Measurements from ENCODE around the gene RBM17.

The RBM17 gene

DNA sequence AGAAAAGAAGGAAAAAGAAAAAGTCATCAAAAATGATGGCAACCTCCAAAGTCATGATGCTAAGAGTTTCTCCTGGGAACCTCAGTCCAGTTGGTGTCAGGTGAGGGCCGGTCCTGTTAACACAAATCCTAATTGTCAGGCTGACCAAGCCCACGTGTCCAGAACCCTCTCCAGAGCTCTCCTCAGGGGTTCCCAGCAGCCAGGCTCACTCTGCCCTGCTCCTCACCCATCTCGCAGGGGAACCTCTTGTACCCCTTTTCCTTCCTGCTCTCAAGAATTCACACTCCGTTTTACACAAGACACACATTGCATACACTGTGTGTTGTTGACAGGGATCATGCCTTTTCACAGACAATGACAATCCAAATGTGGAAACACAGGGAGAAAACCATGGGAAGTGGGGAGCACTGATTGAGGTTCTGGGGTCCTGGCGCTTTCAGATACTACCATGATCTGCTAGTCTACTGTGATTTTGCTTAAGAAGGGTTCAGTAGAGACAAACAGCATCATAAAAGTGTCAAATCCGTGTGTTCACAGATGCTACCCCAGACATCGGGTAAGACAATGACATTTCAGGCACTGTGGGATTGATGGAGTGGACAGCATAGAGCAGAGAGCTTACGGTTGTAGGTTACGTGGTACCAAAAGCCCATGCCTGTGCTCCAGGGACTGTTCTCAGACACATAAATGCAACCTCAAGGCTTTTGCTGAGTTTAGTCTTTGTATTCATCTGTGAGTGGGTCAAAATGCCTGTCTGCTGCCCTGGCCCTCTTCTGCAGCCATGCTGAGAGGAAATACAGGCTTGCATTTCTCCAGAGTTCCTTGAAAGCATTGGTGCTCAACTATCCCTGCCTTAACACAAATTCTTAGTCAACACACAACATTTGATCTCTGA lies 42.7 kb upstream of the RBM17 start:
- CTCF ChIA-PET: interaction anchor here (0.7 kb wide), 1 partner anchor 24 kb away, joined by 4 read pairs; no protein-coding TSS in a partner anchor
- no peak overlapping the region for H3K27ac ChIP-seq
- TF ChIP-seq, protein P1, sequence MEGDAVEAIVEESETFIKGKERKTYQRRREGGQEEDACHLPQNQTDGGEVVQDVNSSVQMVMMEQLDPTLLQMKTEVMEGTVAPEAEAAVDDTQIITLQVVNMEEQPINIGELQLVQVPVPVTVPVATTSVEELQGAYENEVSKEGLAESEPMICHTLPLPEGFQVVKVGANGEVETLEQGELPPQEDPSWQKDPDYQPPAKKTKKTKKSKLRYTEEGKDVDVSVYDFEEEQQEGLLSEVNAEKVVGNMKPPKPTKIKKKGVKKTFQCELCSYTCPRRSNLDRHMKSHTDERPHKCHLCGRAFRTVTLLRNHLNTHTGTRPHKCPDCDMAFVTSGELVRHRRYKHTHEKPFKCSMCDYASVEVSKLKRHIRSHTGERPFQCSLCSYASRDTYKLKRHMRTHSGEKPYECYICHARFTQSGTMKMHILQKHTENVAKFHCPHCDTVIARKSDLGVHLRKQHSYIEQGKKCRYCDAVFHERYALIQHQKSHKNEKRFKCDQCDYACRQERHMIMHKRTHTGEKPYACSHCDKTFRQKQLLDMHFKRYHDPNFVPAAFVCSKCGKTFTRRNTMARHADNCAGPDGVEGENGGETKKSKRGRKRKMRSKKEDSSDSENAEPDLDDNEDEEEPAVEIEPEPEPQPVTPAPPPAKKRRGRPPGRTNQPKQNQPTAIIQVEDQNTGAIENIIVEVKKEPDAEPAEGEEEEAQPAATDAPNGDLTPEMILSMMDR (conservative IDR thresholded peaks at IDR 0.05; ENCODE audit: low read depth): no peak
- no peak for DNase-seq (ENCODE audit: low spot score)
- POLR2A ChIA-PET (ENCODE audit: low non-redundant PET): no interaction called here

DNA sequence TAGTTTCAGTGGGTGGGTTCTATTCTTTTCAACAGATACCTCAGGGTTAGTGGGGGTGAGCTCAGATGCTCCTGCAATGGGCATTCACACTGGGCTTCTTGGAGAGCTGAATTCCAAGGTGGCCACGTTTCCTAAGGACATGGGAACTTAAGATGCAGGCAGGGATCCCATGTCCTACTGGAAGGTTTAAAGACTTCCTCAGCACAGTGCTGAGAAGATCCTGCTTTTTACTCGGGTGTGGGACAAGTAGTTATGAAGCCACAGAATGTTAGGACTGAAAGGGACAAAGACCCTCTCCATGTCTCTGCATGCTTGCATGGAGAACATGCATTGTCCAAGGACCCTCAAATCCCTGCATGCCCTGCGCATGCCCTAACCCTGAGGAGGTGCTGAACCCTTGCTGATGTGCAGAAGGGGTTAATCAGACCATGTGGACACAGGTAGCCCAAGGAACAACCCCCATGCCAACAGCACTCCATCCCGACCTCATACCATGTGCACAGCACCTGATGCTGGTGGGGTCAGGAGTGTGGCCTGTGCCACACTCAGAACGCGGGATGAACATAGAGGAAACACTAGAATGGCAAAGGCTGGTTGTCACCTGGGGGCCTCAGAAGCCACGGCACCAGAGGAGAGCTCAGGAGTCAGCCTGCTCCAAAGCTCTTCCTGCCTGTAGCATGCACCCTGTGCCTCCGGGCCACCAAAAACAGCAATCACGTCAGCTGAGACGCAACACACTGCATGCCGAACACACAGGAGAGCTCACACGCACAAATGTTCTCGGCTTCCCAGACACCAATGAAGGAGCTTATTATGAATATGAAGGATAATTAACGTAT lies 41.8 kb upstream of the RBM17 start:
- DNase-seq (ENCODE audit: low spot score): no peak
- POLR2A ChIA-PET (ENCODE audit: low non-redundant PET): no interaction called here
- H3K27ac ChIP-seq: no peak overlapping the region
- CTCF ChIA-PET: interaction anchor here (0.6 kb wide), 1 partner anchor 1601 kb away, joined by 3 read pairs; no protein-coding TSS in a partner anchor
- TF ChIP-seq, protein P1 (conservative IDR thresholded peaks at IDR 0.05; ENCODE audit: low read depth): no peak

DNA sequence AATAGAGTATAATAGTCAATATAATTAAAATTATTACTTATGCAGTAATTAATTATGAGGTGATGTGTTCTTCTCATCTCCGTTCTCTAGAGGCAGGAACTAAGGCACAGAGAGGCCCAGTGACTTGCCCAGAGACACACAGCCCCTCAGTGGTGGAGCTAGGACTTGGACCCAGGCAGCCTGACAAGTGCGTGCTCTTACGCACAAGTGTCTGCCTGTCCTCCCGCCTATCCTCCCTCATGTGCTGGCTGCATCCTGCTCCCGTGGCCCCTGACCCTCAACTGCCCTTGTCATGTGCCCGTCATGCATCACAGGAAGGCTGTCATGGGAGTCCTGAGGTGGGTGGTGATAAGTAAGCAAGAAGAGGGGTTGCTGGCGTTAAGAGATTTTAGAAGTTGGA lies 41.0 kb upstream of the RBM17 start:
- CTCF ChIA-PET: interaction anchor here (0.6 kb wide), 1 partner anchor 1600 kb away, joined by 3 read pairs; no protein-coding TSS in a partner anchor
- no peak overlapping the region for H3K27ac ChIP-seq
- no peak for DNase-seq (ENCODE audit: low spot score)
- POLR2A ChIA-PET (ENCODE audit: low non-redundant PET): no interaction called here
- TF ChIP-seq, protein P1 (conservative IDR thresholded peaks at IDR 0.05; ENCODE audit: low read depth): no peak

DNA sequence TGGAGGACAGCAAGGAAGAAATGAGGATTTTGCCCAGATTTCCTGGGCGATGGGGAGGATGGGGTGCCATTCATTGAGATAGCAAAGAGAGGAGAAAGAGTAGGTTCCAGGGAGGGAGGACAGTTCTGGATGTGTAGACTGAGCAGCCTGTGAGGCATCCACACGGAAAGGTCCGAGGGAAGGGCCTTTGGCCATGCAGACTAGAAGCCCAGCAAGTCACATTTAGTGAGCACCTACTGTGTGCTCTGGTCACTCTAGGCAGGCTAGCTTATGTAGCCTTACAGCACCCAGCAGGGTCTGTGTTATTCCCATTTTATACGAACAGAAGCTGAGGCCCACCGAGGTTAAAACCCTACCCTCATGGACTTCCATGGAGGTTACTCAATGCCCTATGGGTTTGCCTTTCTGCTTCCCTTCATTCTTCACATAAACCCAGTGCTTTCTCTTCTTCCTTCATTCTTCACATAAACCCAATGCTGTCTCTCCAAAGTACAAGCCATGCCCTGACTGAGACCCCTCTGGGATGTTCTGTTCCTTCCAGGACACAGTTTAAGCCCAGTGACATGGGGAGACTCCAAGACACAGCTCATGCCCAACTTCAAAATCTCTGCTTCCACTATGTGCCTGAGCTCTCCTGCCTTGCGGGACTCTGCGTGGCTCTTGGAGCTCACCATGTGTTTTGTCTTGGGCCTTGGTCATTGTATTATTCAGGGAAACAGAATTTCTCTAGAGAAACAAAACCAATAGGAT lies 40.4 kb upstream of the RBM17 start:
- POLR2A ChIA-PET (ENCODE audit: low non-redundant PET): no interaction called here
- no peak for DNase-seq (ENCODE audit: low spot score)
- CTCF ChIA-PET: no interaction called here
- no peak overlapping the region for H3K27ac ChIP-seq
- TF ChIP-seq, protein P1 (conservative IDR thresholded peaks at IDR 0.05; ENCODE audit: low read depth): no peak

DNA sequence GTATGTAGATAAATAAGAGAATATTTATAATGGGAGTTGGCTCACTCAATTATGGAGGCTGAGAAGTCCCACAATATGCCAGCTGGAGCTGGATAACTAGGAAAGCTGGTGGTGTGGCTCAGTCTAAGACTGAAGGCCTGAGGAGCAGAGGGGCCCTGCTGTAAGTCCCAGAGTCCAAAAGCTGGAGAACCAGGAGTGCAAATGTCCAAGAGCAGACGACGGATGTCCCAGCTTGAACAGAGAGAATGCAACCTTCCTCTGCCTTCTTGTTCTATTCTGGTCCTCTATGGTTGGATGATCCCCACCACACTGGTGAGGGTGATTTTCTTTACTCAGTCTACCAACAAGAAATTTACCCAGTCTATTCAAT lies 39.8 kb upstream of the RBM17 start:
- TF ChIP-seq, protein P1 (conservative IDR thresholded peaks at IDR 0.05; ENCODE audit: low read depth): no peak
- DNase-seq (ENCODE audit: low spot score): no peak
- H3K27ac ChIP-seq: no peak overlapping the region
- POLR2A ChIA-PET (ENCODE audit: low non-redundant PET): no interaction called here
- CTCF ChIA-PET: no interaction called here

All from RWPE1 (cell line).